WTC11 (cell line): ENCODE measurements around the gene AP2S1. TPM values are rescaled to one million over a fixed set of nuclear protein-coding genes. Genes with fewer than 3 reads are reported as not detected.

Experiments
- ATAC-seq: fragments of 200-7000 bp; cut with Tn5 transposase; 2 replicates; pipeline ENCODE4 v1.10.0; 2021; ENCODE audit warnings: mild to moderate bottlenecking, moderate library complexity
- CTCF ChIA-PET: fragments of 300-600 bp; sonication (Branson Sonifier 250); formaldehyde crosslinking; loops from one replicate; lab custom pipeline; 2021; ENCODE audit warnings: antibody characterized with exemption; lab: Charles Lee
- POLR2A ChIA-PET: fragments of 350-600 bp; sonication (Branson Sonifier 250); formaldehyde crosslinking; loops from one replicate; lab custom pipeline; 2021; ENCODE audit warnings: antibody characterized with exemption; lab: Charles Lee
- DNase-seq: peaks from one replicate; pipeline ENCODE4 v3.0.0; 2021; ENCODE audit warnings: low spot score
- H3K27ac Mint-ChIP-seq: 2 replicates; pipeline ENCODE4 v1.8.0; 2021; ENCODE audit warnings: mixed read lengths
- H3K27me3 Mint-ChIP-seq: 2 replicates; pipeline ENCODE4 v1.8.0; 2021; ENCODE audit warnings: low read depth, mild to moderate bottlenecking, moderate library complexity, mixed read lengths
- H3K36me3 Mint-ChIP-seq: 2 replicates; pipeline ENCODE4 v1.8.0; 2021; ENCODE audit warnings: mixed read lengths
- H3K4me1 Mint-ChIP-seq: 2 replicates; pipeline ENCODE4 v1.8.0; 2022; ENCODE audit warnings: mixed read lengths
- H3K4me3 Mint-ChIP-seq: 2 replicates; pipeline ENCODE4 v1.8.0; 2021; ENCODE audit warnings: mild to moderate bottlenecking, moderate library complexity, mixed read lengths
- H3K9me3 Mint-ChIP-seq: 2 replicates; pipeline ENCODE4 v1.8.0; 2021; ENCODE audit warnings: mixed read lengths
- ATF1 ChIP-seq: sonication (generic); formaldehyde crosslinking; IDR thresholded peaks from 2 replicates; pipeline ENCODE4 v1.8.1; 2023; ENCODE audit warnings: mild to moderate bottlenecking, moderate library complexity, missing genetic modification reagents
- ATF2 ChIP-seq: sonication (generic); formaldehyde crosslinking; IDR thresholded peaks from 2 replicates; pipeline ENCODE4 v1.8.1; 2022; ENCODE audit warnings: low read depth, missing genetic modification reagents, borderline replicate concordance
- ATF3 ChIP-seq: sonication (generic); formaldehyde crosslinking; conservative IDR thresholded peaks from 2 replicates; pipeline ENCODE4 v1.8.1; 2022; ENCODE audit warnings: mild to moderate bottlenecking, missing genetic modification reagents
- CREM ChIP-seq: sonication (generic); formaldehyde crosslinking; IDR thresholded peaks from 2 replicates; pipeline ENCODE4 v1.8.1; 2022; ENCODE audit warnings: mild to moderate bottlenecking, missing genetic modification reagents, moderate library complexity
- E2F5 ChIP-seq: sonication (generic); formaldehyde crosslinking; IDR thresholded peaks from 2 replicates; pipeline ENCODE4 v1.8.1; 2022; ENCODE audit warnings: mild to moderate bottlenecking, moderate library complexity, missing genetic modification reagents
- IRF1 ChIP-seq: sonication (generic); formaldehyde crosslinking; IDR thresholded peaks from 2 replicates; pipeline ENCODE4 v1.8.0; 2023; ENCODE audit warnings: missing genetic modification reagents
- IRF2 ChIP-seq: sonication (generic); formaldehyde crosslinking; IDR thresholded peaks from 2 replicates; pipeline ENCODE4 v1.8.0; 2022; ENCODE audit warnings: low read depth, missing genetic modification reagents, borderline replicate concordance
- JAZF1 ChIP-seq: fragments of 250-450 bp; sonication (Bioruptor Pico); IDR thresholded peaks from 2 replicates; pipeline ENCODE4 v1.9.0; 2021; ENCODE audit warnings: moderate library complexity, mild to moderate bottlenecking, inconsistent platforms
- NFATC4 ChIP-seq: fragments of 250-450 bp; sonication (Bioruptor Pico); IDR thresholded peaks from 2 replicates; pipeline ENCODE4 v1.9.0; 2021; ENCODE audit warnings: mild to moderate bottlenecking
- NR1H2 ChIP-seq: sonication (generic); formaldehyde crosslinking; IDR thresholded peaks from 2 replicates; pipeline ENCODE4 v1.9.0; 2021; ENCODE audit warnings: mild to moderate bottlenecking, moderate library complexity, missing genetic modification reagents
- PRDM15 ChIP-seq: sonication (generic); formaldehyde crosslinking; IDR thresholded peaks from 2 replicates; pipeline ENCODE4 v1.8.0; 2022; ENCODE audit warnings: missing genetic modification reagents
- PRRX2 ChIP-seq: fragments of 250-450 bp; sonication (Bioruptor Pico); IDR thresholded peaks from 2 replicates; pipeline ENCODE4 v1.8.0; 2021; ENCODE audit warnings: mild to moderate bottlenecking
- SMAD4 ChIP-seq: sonication (generic); formaldehyde crosslinking; IDR thresholded peaks from 2 replicates; pipeline ENCODE4 v1.8.0; 2022; ENCODE audit warnings: mild to moderate bottlenecking, missing genetic modification reagents
- TP53 ChIP-seq: sonication (generic); formaldehyde crosslinking; IDR thresholded peaks from 2 replicates; pipeline ENCODE4 v1.8.1; 2023; ENCODE audit warnings: mild to moderate bottlenecking, missing genetic modification reagents
- USF1 ChIP-seq: sonication (generic); formaldehyde crosslinking; IDR thresholded peaks from 2 replicates; pipeline ENCODE4 v1.8.0; 2022; ENCODE audit warnings: mild to moderate bottlenecking, missing genetic modification reagents
- USF2 ChIP-seq: sonication (generic); formaldehyde crosslinking; IDR thresholded peaks from 2 replicates; pipeline ENCODE4 v1.8.1; 2023; ENCODE audit warnings: mild to moderate bottlenecking, missing genetic modification reagents, moderate library complexity
- ZNF317 ChIP-seq: sonication (generic); formaldehyde crosslinking; IDR thresholded peaks from 2 replicates; pipeline ENCODE4 v1.8.1; 2023; ENCODE audit warnings: low read depth, mild to moderate bottlenecking, moderate library complexity, missing genetic modification reagents, borderline replicate concordance
- ZNF425 ChIP-seq: fragments of 250-450 bp; sonication (Bioruptor Pico); conservative IDR thresholded peaks from 2 replicates; pipeline ENCODE4 v1.9.0; 2021; ENCODE audit warnings: mild to moderate bottlenecking
- total RNA-seq: library from RNA; stranded (reverse); gene quantifications from 3 replicates; pipeline ENCODE4 v1.2.3, GENCODE V29; 2021

Gene AP2S1
- total RNA-seq, 1 experiment from 2014 or later, result 249 TPM

- Mint-ChIP-seq H3K9me3 (peaks cover 1% of the 10 kb centered on the region), H3K27me3 (no peaks in the 10 kb centered on the region), H3K36me3 (no peaks in the 10 kb centered on the region), H3K27ac (no peak overlapping the region), H3K4me3 (no peak overlapping the region), H3K4me1 (peaks cover 13% of the 10 kb centered on the region)
- DNase-seq (no peak), ATAC-seq (no peak)
- POLR2A ChIA-PET, result interaction anchor here (0.9 kb wide), 1 partner anchor 21 kb away, joined by 3 read pairs; no protein-coding TSS in a partner anchor
- CTCF ChIA-PET, result no interaction called here
- TF ChIP-seq NR1H2 (no peak), ZNF425 (CRISPR knock-in tag) (no peak), CREM (CRISPR knock-in tag) (no peak), IRF2 (CRISPR knock-in tag) (no peak), USF1 (CRISPR knock-in tag) (no peak), JAZF1 (CRISPR knock-in tag) (no peak), ATF2 (CRISPR knock-in tag) (no peak), TP53 (CRISPR knock-in tag) (no peak), ATF1 (CRISPR knock-in tag) (no peak), USF2 (CRISPR knock-in tag) (no peak), E2F5 (CRISPR knock-in tag) (no peak), SMAD4 (CRISPR knock-in tag) (no peak), ZNF317 (CRISPR knock-in tag) (no peak), NFATC4 (CRISPR knock-in tag) (no peak), IRF1 (CRISPR knock-in tag) (no peak), PRRX2 (CRISPR knock-in tag) (no peak), PRDM15 (no peak), ATF3 (no peak)
These were observed 25.0 kb downstream of the AP2S1 start for GRCh38 chr19:46825731-46826055.
